Stimulated activated CD4-positive, alpha-beta T cell treated with anti-CD3 and anti-CD28 coated beads, Interleukin-4, amount 100 ng/mL, for 4 hours (primary cell): Measurements from ENCODE around the gene TEX26.

ENCODE experiments used
- DNase-seq, 2 experiments: peaks; one replicate each; pipeline ENCODE4 v3.0.0-alpha.2; 2020

Gene TEX26

DNA sequence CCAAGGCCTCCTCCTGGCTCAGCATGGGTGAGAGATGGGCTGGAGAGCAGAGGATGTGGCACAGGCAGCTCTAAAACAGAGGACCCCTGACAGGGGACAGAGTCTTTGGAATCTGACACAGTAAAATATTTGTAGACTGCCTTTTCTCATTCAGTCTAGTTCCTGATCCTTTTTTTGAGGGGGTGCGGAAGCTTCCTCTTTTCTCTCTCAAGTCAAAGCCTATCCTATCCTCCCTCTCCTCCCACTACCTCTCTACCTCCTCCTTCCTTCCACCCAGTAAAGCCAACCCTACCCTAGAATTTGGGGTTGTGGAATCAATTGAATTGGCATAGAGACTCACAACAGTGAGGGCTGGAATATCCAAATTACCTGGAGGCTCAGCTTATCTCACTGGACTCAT lies 82.0 kb downstream of the TEX26 start:
- no peak for DNase-seq

DNA sequence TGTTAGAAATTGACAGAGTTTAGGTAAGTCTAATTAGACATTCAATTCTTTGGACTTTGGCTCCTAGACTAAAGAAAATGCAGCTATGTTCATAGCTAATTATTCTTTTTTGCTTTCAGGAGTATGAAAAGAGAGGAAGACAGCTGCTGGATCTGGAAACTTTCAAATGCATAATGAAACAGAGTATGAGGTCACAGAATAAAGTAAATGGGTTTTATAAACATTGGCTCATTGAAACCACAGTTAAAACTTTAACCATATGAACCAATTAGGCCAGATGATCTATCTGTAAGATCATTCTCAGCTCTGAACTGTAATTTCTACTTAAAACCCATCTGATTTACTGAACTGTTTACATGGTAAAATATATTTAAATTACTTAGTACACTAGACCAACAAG lies 82.7 kb downstream of the TEX26 start:
- no peak for DNase-seq

DNA sequence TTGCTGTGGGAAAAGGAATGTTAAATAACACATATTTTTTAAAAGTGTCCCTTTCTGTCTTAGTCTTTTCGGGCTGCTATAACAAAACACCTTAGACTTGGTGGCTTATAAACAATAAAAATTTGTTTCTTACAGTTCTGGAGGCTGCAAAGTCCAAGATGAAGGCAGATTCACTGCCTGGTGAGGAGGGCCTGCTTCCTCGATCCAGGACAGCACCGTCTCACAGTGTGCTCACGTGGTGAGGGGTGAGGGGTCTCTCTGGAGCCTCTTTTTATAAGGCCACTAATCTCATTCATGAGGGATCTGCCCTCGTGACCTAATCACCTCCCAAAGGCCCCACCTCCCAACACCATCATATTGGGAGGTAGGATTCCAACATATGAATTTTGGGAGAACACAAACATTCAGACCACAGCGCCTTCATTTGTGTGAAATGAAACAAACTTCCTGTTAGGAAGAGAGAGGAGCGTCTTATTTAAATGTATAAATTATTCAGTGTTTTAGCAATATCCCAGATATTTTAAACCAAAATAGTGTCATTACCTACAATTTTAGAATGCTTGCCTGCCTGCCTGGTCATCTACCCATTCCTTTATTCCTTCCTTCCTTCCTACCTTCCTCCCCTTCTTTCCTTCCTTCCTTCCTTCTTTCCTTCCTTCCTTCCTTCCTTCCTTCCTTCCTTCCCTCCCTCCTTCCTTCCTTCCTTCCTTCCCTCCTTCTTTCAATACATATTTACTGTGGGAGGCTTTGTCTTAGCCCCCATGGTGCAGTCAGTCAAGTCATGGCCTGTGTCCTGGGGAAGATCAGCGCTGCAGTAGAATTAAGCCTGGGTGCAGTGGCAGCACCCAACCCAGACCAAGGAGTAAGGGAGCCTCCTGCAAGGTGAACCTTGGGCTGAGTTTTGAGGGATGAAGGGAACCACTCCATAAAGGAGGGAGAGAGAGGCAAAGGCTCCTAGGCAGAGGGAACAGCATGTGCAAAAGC lies 84.2 kb downstream of the TEX26 start:
- DNase-seq: no peak

DNA sequence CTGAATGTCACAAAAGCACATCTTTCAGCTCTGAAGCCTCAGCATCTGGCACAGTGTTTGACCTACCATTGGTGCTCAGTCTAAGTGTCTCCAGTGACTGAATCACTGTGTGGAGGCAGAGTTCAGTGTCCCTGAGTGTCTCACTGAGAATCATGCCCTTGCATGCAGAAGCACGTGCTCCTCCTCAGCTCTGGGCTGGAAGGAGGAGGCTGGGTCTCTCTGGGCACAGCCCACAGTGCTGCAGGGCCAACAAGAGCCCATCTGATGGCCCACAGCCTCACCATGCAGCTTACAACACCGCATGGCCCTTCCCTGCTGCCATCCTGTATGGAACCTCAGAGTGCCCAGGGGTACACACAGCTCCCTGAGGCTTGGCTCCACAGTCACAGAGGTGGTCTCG lies 86.1 kb downstream of the TEX26 start:
- no peak for DNase-seq

DNA sequence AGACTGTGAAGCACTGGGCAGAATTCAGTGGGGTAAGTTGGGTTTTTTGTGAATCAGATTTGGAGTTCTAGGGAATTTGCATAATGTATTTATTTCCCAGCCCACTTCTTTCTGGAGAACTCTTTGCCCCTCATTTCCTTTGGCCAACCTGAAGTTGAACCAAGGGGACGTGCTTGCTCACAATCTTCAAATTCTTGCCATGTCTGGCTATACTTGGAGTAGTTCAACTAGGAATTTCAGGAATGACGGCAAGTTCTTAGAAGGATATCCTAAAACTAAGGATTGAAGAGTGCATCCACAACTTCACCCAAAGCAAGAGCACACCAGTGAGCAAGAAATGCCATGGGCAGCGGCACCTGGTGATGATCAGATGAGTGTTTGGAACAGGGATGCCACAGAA lies 88.5 kb downstream of the TEX26 start:
- DNase-seq: no peak

DNA sequence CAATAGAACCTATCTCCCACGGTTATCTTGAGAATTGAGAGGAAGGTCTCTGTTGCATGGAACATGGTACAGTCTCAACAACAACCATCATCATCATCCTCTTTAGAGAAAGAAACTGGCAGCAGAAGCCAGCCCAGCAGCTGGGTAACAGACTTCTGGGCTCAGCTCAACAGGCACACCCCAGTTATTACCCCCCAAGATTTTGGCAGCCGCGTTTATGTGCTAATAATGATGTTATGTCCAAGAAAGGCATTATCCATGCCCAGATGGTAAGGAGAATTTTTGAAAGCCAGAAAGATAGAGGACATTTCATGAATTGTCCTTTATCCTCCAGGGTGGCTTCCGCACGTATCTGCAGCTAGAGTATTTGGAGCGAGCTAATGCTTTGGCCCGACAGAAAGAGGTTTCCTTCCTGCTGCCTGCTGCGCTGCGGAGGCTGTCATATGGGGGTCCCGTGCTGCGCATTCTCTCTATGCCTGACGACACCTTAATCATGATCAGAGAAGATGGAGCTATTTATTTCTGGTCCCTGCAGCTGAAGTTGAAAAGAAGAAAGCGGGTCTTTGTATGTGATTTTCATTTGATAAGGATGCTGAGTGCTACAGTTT lies 89.9 kb downstream of the TEX26 start:
- DNase-seq: no peak

DNA sequence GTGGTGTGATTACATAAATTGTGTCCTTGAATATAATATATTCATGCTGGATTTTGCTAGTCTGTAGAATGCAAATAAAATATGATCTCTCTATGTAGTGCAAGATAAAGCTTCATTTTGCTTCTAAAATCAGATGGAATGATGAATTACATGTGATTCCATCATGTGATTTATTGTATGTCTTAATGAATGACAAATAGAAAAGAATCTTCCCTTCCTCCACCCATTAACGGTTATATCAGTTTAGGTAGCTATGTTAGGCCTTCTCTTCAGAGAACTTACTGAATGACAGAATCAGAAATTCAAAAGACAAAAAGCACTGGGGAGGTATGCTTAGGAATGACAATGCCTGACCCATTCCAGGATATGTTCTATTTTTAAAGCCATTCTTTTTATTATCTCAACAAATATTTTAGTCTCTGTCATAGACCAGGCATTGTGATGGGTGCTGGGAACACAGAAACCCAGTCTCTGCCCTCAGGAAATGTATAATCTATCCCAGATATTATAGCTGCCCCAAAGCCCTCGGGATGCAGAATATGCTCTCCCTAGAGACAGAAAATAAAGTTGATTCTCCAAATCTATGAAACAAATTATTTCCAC lies 90.6 kb downstream of the TEX26 start:
- DNase-seq: no peak
